ENCODE results near the gene PRKCE. TPM values are rescaled to one million over a fixed set of nuclear protein-coding genes. Genes with fewer than 3 reads are reported as not detected.

Gene PRKCE
- total RNA-seq, 1 experiment from 2014 or later: 17.7 TPM

DNA sequence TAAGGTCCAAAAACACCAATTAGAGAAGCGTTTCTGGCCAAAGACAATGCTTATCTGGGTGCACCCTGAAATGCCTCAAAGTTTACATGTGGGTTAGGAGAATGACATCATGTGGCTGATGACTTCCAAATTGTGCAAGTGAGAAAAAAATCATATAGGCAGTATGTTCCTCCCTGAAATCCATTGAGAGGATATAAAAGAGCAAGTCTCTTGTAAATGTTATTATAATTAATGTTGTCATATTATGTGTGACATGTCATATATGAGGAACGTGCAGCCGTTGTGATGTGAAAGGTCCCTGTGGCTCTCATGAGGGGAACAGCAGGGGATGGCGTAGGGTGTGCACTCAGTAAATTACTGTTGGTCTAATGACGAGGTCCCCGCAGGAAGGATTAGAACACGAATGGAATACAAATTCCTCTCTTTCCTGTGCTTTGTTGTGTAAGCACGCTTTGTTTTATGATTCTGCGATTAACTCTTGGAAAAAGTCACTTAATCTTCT, 290.8 kb downstream of the PRKCE start:
- Mint-ChIP-seq H3K27ac (ENCODE audit: unreplicated experiment) (no peak overlapping the region), H3K9me3 (ENCODE audit: low read depth, unreplicated experiment) (no peaks in the 10 kb centered on the region), H3K36me3 (ENCODE audit: insufficient read depth, unreplicated experiment) (peaks cover 9% of the 10 kb centered on the region), H3K4me3 (ENCODE audit: low read depth, unreplicated experiment) (no peak overlapping the region), H3K27me3 (ENCODE audit: unreplicated experiment) (no peaks in the 10 kb centered on the region), H3K4me1 (ENCODE audit: low read depth, unreplicated experiment) (peaks cover 72% of the 10 kb centered on the region)
- no TSS peak for BruUV-seq (replicated peaks)
- no peak for DNase-seq
- intact Hi-C loops (cut with micrococcal nuclease; ENCODE audit: unreplicated experiment): no loop called here
- TF ChIP-seq, protein P1, sequence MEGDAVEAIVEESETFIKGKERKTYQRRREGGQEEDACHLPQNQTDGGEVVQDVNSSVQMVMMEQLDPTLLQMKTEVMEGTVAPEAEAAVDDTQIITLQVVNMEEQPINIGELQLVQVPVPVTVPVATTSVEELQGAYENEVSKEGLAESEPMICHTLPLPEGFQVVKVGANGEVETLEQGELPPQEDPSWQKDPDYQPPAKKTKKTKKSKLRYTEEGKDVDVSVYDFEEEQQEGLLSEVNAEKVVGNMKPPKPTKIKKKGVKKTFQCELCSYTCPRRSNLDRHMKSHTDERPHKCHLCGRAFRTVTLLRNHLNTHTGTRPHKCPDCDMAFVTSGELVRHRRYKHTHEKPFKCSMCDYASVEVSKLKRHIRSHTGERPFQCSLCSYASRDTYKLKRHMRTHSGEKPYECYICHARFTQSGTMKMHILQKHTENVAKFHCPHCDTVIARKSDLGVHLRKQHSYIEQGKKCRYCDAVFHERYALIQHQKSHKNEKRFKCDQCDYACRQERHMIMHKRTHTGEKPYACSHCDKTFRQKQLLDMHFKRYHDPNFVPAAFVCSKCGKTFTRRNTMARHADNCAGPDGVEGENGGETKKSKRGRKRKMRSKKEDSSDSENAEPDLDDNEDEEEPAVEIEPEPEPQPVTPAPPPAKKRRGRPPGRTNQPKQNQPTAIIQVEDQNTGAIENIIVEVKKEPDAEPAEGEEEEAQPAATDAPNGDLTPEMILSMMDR (IDR thresholded peaks at IDR 0.05; ENCODE audit: unreplicated experiment): no peak
- CTCF ChIA-PET: no interaction called here

DNA sequence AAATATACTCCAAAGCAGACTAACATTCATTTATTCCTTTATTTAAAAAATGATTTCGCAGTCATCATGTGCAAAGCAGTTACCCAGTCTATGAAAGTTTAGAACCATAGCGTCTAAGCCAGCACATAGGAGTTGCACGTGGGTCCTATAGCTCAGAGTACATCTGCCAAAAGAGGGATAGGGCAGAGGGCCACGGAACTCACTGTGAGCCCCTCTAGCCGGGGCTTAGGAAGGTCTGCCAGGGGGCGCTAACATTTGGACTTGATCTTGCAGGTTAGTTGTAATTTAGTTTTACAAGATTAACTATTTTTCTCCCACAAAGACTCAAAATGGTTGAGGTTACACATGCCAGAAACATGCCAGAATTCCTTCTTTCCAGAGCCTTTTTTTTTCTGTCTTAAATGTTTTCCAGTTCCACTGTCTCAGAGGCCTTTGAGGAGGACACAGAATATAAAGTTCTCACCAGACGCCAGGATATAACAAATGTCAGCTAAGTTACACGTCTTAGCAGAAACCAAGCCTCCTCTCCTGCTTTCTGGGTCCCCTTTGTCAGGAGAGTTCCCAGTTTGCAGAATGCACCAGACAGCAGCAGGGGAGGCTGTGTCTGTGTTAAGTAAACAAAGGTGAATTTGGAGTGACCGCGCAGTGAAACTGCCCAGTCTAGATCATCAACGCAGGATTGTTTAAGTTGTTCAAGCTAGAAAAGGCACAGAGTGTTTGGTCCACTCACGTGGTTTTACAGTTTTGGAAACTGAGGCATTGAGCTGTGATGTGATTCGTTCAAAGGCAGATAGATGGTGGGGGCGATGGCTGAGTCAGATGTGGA, 292.0 kb downstream of the PRKCE start:
- CTCF ChIA-PET: interaction anchor here (1.0 to 1.4 kb wide), 2 partner anchors 18 to 19 kb away, joined by 3 read pairs; no protein-coding TSS in a partner anchor
- BruUV-seq (replicated peaks): no TSS peak
- Mint-ChIP-seq H3K27me3 (ENCODE audit: unreplicated experiment) (no peaks in the 10 kb centered on the region), H3K4me1 (ENCODE audit: low read depth, unreplicated experiment) (peaks cover 66% of the 10 kb centered on the region), H3K27ac (ENCODE audit: unreplicated experiment) (peak overlapping the region; percentile 66), H3K4me3 (ENCODE audit: low read depth, unreplicated experiment) (peak overlapping the region; percentile 17), H3K36me3 (ENCODE audit: insufficient read depth, unreplicated experiment) (peaks cover 9% of the 10 kb centered on the region), H3K9me3 (ENCODE audit: low read depth, unreplicated experiment) (no peaks in the 10 kb centered on the region)
- intact Hi-C loops (cut with micrococcal nuclease; ENCODE audit: unreplicated experiment): no loop called here
- TF ChIP-seq, protein P1 (IDR thresholded peaks at IDR 0.05; ENCODE audit: unreplicated experiment): no peak
- no peak for DNase-seq

DNA sequence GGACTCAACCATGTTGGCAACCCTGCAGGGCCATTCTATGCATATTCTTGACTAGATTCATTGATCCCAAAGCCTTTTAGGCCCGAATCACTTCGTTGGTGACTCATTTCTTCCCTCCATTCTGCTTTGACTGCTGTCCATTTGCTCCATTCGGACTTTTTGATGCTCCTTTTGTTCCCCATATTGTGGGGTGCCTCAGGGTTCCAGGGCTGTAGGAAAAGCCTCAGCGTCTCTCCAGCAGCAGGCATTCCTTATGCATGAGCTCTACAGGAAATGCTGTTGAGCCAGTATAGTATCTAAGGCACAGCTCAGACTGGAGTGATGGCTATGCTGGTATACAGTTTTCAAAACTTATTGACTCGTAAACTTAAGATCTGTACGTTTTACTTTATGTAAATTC, 292.6 kb downstream of the PRKCE start:
- H3K27ac Mint-ChIP-seq (ENCODE audit: unreplicated experiment): peak overlapping the region; percentile 66
- intact Hi-C loops (cut with micrococcal nuclease; ENCODE audit: unreplicated experiment): no loop called here
- no peak for DNase-seq
- H3K4me3 Mint-ChIP-seq (ENCODE audit: low read depth, unreplicated experiment): peak overlapping the region; percentile 17
- H3K27me3 Mint-ChIP-seq (ENCODE audit: unreplicated experiment): no peaks in the 10 kb centered on the region
- no peaks in the 10 kb centered on the region for H3K9me3 Mint-ChIP-seq (ENCODE audit: low read depth, unreplicated experiment)
- TF ChIP-seq, protein P1 (IDR thresholded peaks at IDR 0.05; ENCODE audit: unreplicated experiment): no peak
- CTCF ChIA-PET: interaction anchor here (0.7 to 1.4 kb wide), 3 partner anchors 17 to 165 kb away, joined by 3 read pairs; no protein-coding TSS in a partner anchor
- BruUV-seq (replicated peaks): no TSS peak
- H3K4me1 Mint-ChIP-seq (ENCODE audit: low read depth, unreplicated experiment): peaks cover 59% of the 10 kb centered on the region
- peaks cover 9% of the 10 kb centered on the region for H3K36me3 Mint-ChIP-seq (ENCODE audit: insufficient read depth, unreplicated experiment)

DNA sequence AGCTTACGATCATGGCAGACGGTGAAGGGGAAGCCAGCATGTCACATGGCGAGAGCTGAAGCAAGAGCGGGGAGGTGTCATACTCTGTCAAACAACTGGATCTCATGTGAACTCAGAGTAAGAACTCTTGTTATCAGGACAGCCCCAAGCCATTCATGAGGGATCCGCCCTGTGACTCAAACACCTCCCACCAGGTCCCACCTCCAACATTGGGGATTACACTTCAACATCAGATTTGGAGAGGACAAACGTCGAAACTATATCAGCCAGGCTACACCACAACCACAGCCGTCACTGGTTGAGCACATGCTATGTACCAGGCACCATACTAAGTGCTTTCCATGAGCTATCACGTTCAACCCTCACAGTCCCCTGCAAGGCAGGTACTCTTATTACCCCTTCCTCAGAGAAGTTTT, 293.8 kb downstream of the PRKCE start:
- H3K9me3 Mint-ChIP-seq (ENCODE audit: low read depth, unreplicated experiment): no peaks in the 10 kb centered on the region
- H3K4me3 Mint-ChIP-seq (ENCODE audit: low read depth, unreplicated experiment): no peak overlapping the region
- peaks cover 53% of the 10 kb centered on the region for H3K4me1 Mint-ChIP-seq (ENCODE audit: low read depth, unreplicated experiment)
- H3K36me3 Mint-ChIP-seq (ENCODE audit: insufficient read depth, unreplicated experiment): peaks cover 9% of the 10 kb centered on the region
- intact Hi-C loops (cut with micrococcal nuclease; ENCODE audit: unreplicated experiment): no loop called here
- H3K27me3 Mint-ChIP-seq (ENCODE audit: unreplicated experiment): no peaks in the 10 kb centered on the region
- DNase-seq: no peak
- CTCF ChIA-PET: interaction anchor here (0.9 to 1.3 kb wide), 3 partner anchors 17 to 47 kb away, joined by 3 to 7 read pairs (median 6); no protein-coding TSS in a partner anchor
- TF ChIP-seq, protein P1 (IDR thresholded peaks at IDR 0.05; ENCODE audit: unreplicated experiment): no peak
- H3K27ac Mint-ChIP-seq (ENCODE audit: unreplicated experiment): peak overlapping the region; percentile 42
- no TSS peak for BruUV-seq (replicated peaks)

Data from Calu3 (cell line).